DMS153 (cell line): ENCODE data around the gene MSTO1.
A peak's percentile ranks its signal among the peaks of the same experiment; 100 is the strongest.
"Not testable (repeated sequence)": the region's sequence is repeated elsewhere in the genome, so short reads cannot be mapped to it uniquely, and the experiment has no call there.

Experiments used
- DNase-seq: peaks from one replicate; lab custom pipeline; 2025; lab: John Stamatoyannopoulos, UW

Gene MSTO1

DNA sequence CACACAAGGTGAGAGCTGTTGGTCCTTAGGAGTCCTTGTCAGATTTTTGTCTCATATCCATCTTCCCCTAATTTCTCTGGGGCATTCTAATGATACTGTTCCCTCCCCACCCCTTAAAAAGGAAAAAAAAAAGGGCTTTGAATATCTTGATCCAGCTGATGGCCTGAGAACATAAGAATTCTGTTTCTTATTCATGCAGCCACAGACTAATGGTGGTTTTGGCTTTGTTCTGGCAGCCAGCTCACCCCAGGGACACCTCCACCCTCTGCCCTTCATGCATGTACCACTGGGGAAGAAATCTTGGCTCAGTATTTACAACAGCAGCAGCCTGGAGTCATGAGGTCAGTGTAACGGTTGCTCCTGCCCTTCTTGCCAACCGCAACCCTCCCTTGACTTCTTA lies 3.2 kb downstream of the MSTO1 start:
- not testable (repeated sequence) for DNase-seq

DNA sequence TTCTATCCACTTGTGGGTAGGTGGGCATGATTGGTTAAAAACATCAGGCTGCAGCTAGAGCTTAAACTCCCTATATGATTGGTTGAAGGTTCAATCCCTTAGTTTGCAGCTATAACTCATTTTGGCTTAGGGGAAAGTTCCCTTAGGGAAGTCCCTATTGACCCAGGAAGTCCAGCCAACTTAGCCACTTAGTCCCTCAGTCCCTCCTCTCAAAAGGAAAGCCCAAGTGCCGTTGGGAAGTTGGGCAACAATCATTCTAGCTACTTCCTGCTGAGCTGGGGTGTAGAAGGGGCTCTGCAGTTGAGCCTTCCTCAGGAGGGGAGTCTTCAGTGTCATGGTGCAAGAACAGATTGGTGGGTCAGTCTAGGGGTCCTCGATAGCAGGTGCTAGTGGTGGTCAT lies 12.2 kb downstream of the MSTO1 start:
- no peak for DNase-seq

DNA sequence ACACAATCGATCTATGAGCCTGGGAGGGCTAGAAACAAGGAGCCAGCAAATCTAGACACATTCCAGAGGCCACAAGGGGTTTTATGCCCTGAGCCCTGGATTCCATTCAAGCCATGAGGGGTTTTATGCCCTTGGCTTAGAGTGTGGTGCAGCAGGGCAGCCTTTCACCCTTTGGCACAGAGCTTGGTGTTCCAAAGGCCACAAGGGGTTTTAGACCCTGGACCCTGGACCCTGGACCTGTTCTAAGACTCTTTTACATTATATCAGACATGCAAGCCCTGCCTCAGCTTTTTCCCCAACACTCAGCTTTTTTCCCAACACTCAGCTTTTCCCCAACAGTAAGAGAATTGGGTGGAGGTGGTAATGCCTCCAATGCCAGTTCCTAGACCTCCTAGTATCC lies 13.3 kb downstream of the MSTO1 start:
- DNase-seq = no peak

DNA sequence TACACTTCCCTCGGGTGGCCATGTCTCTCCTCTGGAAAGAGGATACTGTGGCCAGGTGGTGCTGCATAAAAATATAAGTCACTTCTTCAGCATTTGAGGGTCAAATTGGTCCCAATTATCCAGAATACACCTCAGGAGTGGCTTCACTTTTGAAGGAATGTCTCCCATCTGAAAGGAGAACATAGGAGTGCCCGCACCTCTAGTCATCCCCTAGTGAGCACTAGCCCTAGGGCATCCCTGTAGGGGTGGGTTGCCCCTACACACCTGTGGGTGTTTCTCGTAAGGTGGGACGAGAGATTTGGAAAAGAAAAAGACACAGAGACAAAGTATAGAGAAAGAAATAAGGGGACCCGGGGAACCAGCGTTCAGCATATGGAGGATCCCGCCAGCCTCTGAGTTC lies 16.4 kb downstream of the MSTO1 start:
- not testable (repeated sequence) for DNase-seq

DNA sequence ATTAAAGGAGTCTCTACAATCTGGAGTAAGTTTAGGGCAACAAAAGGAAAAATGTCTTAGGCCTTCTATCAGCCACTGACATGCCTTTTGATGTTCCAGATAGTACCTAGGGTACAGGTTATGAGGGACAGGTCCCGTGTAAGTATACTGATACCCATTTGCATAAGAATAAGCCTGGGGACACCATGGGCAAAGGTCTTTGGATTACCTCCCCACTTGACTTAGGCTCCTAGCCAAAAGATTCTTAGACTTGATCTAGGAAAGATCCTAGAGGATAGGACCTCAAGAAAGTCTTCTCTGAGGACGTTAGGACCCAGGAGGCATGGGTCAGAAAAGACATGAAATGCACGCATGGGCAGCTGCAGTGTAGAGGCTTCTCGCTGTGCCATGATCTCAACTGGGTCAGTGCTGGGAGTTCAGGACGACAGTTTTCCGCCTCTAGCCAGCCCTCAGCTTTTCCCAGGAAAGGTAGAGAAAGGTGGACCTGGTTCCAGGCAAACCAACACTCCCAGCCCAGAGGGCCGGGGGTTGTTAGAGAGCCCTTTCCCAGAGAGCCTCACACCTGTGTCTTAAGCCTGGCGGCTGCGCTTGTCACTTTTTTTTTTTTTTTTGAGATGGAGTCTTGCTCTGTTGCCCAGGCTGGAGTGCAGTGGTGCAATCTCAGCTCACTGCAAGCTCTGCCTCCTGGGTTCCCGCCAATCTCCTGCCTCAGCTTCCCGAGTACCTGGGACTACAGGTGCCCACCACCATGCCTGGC lies 26.6 kb downstream of the MSTO1 start:
- DNase-seq = no peak

DNA sequence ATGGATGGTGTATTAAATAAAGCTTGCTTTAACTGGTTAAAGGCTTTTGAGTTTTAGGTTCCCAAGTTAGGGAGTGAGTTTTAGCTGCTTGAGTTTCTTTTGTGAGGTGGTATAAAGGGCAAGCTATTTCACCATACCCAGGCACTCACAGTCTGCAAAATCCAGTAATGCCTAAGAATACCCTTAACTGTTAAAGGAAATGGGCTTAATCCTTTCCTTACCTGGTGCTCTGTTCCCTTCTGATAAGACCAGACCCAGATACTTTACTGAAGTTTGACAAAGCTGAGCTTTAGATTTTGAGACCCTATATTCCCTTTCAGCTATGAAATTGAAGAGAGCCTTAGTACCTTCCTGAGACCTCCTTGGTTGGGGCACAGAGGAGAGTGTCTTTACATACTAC lies 30.3 kb downstream of the MSTO1 start:
- no peak for DNase-seq

DNA sequence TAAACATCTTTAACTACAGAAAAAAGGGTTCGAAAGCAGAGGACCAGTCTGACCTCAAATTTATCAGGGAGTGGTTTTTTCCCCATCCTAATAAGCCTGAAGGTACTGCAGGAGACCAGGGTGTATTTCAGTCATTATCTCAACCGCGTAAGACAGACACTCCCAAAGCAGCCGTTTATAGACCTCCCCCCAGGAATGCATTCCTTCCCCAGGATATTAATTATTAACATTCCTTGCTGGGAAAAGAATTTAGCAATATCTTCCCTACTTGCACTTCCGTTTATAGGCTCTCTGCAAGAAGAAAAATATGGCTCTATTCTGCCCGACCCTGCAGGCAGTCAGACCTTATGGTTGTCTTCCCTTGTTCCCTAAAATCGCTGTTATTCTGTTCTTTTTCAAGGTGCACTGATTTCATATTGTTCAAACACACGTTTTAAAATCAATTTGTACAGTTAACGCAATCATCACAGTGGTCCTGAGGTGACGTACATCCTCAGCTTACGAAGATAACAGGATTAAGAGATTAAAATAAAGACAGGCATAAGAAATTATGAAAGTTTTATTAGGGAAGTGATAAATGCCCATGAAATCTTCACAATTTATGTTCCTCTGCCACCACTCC lies 32.7 kb downstream of the MSTO1 start:
- DNase-seq = not testable (repeated sequence)

DNA sequence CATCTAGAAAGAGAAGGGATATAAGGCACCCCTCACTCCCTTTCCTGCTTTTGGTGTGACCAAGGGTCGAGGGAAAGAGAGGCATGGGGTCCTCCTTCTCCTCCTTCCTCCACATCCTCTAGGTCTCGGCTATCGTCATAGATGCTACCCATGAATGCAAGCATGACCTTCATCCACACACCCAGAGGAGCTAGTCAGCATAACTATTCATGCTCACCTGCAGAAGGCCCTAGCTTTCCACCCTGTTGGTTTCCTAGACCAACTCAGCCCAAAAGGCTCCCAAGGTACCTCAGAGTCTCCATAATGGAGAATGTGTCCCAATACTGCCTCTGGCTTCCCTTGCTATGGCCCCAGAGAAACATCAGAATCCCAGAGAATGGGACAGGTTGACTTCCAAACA lies 33.2 kb downstream of the MSTO1 start:
- no peak for DNase-seq

DNA sequence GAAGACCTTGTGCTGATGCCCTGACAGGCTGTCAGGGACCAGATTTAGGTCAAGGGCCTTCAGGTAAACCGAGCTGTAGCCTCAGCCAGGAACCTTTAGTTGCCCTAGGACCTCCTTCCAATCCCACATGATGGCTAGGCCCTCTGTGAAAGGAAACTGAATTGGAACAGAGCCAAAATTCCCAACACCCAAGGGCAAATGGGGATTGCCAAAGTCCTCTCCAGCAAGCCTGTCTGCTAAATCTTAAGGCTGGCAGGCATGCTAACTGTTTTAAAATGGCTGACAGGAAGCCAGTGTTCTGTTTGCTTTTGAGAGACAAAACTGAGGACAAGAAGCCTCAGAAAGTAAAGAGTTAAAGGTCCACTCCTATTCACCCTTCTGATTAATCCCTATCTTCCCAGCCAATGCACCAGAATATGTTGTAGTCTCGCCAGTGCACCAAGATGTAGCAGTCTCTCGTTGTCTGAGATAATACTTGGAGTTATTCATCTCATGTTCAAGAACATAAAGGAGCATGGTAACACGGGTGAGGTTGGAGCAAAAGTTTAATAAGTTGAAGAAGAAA lies 35.1 kb downstream of the MSTO1 start:
- DNase-seq = no peak

DNA sequence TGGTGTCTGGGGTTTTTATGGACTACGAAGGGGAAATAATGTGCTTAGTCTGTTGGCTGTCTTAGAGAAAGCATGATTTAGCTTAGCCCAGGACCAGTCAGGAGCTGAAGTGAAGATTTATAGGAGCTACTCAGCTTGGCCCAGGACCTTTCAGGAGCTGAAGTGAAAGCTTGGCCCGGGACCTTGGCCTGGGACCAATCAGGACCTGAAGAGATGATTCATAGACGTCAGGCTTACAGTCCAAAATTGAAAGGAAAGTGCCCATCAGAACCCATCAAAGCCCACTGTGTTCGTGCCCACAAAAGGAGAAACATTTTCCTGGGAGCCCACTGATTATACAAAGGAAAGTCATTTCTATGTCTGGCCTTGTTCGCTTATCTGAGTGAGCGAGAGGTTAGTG lies 35.6 kb downstream of the MSTO1 start:
- DNase-seq = no peak

DNA sequence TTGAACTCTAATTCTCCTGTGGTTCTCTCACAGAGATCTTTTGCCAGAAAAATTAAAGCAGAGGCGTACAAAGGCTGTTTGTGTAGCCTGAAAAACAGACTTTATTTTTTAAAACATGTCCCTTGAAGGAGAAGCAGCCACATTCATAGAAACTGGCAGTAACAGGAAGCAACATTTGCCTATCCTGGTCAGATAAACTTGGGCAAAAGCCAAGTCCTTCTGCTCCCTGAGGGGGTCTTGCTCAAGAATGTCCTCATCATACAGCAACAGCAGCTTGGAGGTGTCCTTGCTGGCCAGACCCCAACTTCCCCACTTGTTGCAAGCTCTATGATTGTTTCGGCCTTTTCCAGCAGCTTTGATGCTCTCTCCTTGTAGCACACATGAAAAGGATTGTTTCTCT lies 36.3 kb downstream of the MSTO1 start:
- DNase-seq = no peak

DNA sequence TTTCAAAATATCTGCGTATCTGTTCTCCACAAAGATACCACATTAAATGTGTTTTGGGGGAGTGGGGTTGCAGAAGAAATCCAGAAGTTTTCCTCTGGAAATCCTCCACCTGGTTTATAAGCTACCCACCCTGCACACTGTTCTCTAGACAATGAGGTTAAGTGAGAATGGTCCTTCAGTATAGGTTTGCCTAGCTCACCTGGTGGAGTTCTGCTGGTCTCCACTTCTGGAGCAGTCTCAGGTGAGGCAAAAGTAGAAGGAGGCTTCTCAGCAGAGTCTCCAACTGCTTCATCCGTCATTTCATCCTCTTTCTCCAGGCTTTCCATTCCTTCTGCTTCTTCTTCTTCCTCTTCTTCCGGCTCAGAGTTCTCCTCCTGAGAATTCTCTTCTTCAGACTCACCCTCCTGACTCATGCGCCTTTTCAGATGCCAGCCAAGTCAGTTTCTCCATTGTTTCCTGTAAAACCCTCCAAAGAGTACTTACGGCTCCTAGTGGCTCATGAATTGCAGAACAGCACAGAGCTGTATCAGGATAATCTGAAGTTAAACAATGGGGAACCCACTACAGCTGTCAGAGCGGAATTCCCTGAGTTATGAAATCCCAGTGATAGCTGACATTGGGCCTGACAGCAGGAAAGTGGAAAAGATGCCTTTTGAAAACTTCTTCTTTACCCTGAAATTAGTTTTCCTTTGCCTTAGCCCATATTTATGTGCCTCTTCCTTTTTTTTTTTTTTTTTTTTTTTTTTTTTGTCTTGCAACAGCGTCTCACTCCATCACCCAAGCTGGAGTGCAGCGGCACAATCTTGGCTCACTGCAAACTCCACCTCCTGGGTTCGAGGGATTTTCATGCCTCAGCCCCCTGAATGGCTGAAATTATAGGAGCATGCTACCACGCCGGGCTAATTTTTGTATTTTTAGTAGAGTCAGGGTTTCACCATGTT lies 38.5 kb downstream of the MSTO1 start:
- DNase-seq = peak; percentile 76

DNA sequence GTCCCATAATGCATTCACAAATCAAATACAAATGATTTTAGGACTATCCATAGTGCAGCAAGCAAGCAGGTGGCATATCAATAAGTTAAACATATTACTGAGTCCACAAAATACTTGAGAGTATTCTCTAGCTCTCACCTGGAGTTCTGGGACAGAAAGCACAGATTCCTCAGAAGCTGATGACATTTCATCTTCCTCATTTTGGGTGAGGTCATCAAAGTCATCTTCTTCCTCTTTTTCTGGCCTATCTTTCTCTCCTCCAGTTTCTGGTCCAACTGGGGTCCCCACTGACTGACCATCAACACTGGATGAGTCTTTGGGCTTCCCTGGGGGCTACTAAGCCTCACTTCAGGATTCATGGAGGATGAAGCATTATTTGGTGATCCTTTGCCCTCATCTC lies 39.7 kb downstream of the MSTO1 start:
- DNase-seq = no peak

DNA sequence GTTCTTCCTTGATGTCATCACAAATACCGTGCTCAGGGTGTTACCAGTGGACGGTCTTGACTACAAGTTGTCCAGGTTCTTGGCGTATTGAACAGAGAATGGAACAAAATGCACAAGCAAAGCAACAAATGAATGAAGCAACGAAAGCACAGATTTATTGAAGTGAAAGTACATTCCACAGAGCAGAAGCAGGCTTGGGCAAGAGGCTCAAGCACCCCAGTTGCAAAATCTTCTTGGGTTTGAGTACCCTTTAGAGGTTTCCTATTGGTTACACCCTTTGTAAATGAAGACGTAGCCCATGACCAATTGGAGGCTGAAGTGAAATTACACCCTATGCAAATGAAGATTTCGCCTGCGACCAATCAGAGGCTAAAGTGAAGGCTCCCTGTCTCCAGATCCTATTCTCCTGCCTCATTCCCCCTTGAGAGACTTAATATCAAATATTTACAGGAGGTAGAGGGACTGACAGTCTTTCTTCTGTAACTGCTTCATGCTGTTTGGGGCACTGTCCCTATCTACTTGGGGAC lies 40.3 kb downstream of the MSTO1 start:
- DNase-seq = no peak

DNA sequence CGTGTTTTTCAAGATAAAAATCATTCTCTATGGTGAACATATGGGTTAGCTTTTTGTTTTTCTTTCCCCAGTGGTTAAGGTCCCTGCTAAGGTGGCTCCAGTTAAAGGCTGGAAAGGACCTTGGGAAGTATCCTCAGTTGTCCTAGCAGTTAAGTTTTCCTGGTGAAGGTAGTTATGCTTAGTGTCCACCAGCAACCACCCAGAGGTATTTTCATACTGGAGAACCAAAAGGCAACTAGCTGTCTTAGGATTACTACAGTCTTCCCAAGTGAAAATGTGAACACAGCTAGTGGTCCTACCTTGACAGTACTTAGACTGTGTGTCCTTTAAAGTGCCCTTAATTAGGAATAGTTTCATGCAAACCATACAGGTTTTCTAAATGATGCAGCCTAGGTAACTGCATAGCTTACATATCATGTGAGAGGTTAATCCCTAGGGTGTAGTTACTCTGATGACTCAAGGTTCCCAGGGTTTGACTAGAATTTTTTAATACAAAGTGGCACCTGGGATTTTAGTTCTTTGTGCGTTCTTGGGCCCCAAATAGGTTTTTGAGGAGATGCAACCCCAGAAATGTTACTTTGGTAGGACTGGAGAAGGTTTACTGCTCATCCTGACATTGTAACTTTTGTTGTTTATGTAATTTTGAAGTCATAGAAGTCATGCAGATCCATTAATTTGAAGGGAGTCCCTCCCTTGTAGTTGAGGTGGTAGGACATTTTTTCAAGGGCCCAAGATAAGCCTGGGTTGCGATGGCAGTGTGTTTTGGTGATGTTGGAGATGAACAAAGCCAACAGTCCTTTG lies 42.0 kb downstream of the MSTO1 start:
- DNase-seq = no peak

DNA sequence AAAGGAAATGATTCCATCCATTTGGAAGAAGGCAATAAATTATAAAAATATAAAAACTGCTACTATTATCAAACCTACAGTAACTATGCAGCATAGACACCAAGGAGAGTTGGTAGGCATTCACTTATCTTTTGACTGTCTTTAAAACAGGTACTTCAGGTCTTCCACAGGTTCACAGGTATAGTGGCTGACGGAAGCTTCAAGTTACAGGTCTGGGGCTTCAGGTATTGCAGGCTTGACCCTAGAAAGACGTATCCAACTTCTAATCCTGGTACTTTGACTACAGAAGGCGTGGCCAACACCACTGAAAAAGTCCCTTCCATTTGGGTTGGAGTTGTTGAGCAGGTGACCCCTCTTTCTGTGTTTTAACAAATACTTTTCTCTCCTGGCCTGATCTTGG lies 42.9 kb downstream of the MSTO1 start:
- no peak for DNase-seq

DNA sequence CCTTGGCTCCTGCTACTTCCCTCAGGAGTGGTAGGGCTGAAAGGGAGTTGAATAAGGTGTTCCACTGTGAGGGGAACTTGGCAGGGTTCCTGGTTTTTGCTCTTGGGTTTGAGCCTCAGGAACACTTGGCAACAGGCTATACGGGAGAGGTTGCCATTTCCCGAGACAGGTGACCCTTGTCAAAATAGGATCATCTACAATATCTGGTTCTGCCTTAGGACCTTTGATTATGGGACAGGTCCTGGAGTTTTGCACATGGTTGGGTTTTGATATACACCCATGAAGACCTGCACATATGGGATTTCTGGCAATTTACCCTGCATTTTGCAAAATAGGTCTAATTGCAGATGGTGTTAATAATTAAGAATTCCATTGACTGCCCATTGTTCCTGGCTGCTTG lies 47.4 kb downstream of the MSTO1 start:
- no peak for DNase-seq

DNA sequence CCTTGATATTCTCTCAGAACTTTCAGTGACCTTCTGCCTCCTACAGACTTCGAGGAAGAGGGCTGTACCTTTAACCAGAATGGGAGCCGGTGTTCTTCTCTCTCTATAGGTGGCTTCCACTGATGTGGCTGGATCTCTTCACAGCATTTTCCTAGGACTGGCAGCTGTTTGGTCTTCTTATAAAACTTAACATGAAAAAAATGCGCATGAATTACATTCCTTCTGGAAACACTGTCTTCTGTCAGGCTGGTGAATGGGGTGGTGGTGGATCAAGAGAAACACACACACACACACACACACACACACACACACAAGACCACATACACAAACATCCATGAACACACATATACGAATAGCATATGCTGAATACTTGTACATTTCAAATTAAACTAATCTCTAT lies 51.2 kb downstream of the MSTO1 start:
- DNase-seq = not testable (repeated sequence)
